ENCODE data around the gene DDTL. TPM values are rescaled to one million over a fixed set of nuclear protein-coding genes. Genes with fewer than 3 reads are reported as not detected.
"Not testable (repeated sequence)": the region's sequence is repeated elsewhere in the genome, so short reads cannot be mapped to it uniquely, and the experiment has no call there.

Gene DDTL
- total RNA-seq, 1 experiment from 2014 or later: not detected

GRCh38 chr22:23974836-23975352 is 8.2 kb downstream of the DDTL start:
- intact Hi-C loops (cut with micrococcal nuclease; ENCODE audit: unreplicated experiment); H2AFZ ChIP-seq; H3K27me3 ChIP-seq (ENCODE audit: insufficient read depth, low read depth); H3K27ac ChIP-seq; H4K20me1 ChIP-seq (ENCODE audit: insufficient read depth); H3K79me2 ChIP-seq (ENCODE audit: low read depth); H3F3A ChIP-seq (ENCODE audit: insufficient read depth, low read depth); H3K4me1 ChIP-seq (replicated peaks; ENCODE audit: insufficient read depth); H3K36me3 ChIP-seq (ENCODE audit: low read depth); H3K9me3 ChIP-seq (ENCODE audit: insufficient read depth, low read depth); H3K9me2 ChIP-seq (ENCODE audit: insufficient read depth); H3K4me2 ChIP-seq; DNase-seq; H3K4me3 ChIP-seq; POLR2A ChIA-PET (ENCODE audit: unreplicated experiment): not testable (repeated sequence)
- TSS peak; percentile 95 for BruUV-seq (replicated peaks)
- CTCF ChIA-PET: interaction anchor here (0.6 kb wide), 1 partner anchor 86 kb away, joined by 3 read pairs; no protein-coding TSS in a partner anchor

- H2AFZ ChIP-seq; DNase-seq; H3K36me3 ChIP-seq (ENCODE audit: low read depth); H3K4me2 ChIP-seq; H3F3A ChIP-seq (ENCODE audit: insufficient read depth, low read depth); POLR2A ChIA-PET (ENCODE audit: unreplicated experiment); H3K4me3 ChIP-seq; H3K4me1 ChIP-seq (replicated peaks; ENCODE audit: insufficient read depth); CTCF ChIA-PET; BruUV-seq (replicated peaks); H3K9me2 ChIP-seq (ENCODE audit: insufficient read depth); H3K79me2 ChIP-seq (ENCODE audit: low read depth); H3K9me3 ChIP-seq (ENCODE audit: insufficient read depth, low read depth); intact Hi-C loops (cut with micrococcal nuclease; ENCODE audit: unreplicated experiment); H4K20me1 ChIP-seq (ENCODE audit: insufficient read depth); H3K27me3 ChIP-seq (ENCODE audit: insufficient read depth, low read depth); H3K27ac ChIP-seq: not testable (repeated sequence)
These were observed 10.6 kb downstream of the DDTL start for GRCh38 chr22:23977304-23977703.

- H3K36me3 ChIP-seq (ENCODE audit: low read depth); H3F3A ChIP-seq (ENCODE audit: insufficient read depth, low read depth); H3K4me2 ChIP-seq; BruUV-seq (replicated peaks); intact Hi-C loops (cut with micrococcal nuclease; ENCODE audit: unreplicated experiment); H3K9me3 ChIP-seq (ENCODE audit: insufficient read depth, low read depth); H3K9me2 ChIP-seq (ENCODE audit: insufficient read depth); CTCF ChIA-PET; POLR2A ChIA-PET (ENCODE audit: unreplicated experiment); H3K79me2 ChIP-seq (ENCODE audit: low read depth); H3K27me3 ChIP-seq (ENCODE audit: insufficient read depth, low read depth); H3K27ac ChIP-seq; DNase-seq; H2AFZ ChIP-seq; H4K20me1 ChIP-seq (ENCODE audit: insufficient read depth); H3K4me3 ChIP-seq; H3K4me1 ChIP-seq (replicated peaks; ENCODE audit: insufficient read depth): not testable (repeated sequence)
These were observed 13.0 kb downstream of the DDTL start, which contains the start of gene GSTT2 for GRCh38 chr22:23979557-23980240. TSS of gene GSTT2 (plus strand) at chr22:23980134.

- H3F3A ChIP-seq (ENCODE audit: insufficient read depth, low read depth); H3K4me1 ChIP-seq (replicated peaks; ENCODE audit: insufficient read depth); H3K27ac ChIP-seq; H3K4me3 ChIP-seq; POLR2A ChIA-PET (ENCODE audit: unreplicated experiment); H3K27me3 ChIP-seq (ENCODE audit: insufficient read depth, low read depth); intact Hi-C loops (cut with micrococcal nuclease; ENCODE audit: unreplicated experiment); H4K20me1 ChIP-seq (ENCODE audit: insufficient read depth); DNase-seq; H3K36me3 ChIP-seq (ENCODE audit: low read depth); H3K79me2 ChIP-seq (ENCODE audit: low read depth); H3K9me3 ChIP-seq (ENCODE audit: insufficient read depth, low read depth); H3K4me2 ChIP-seq; H3K9me2 ChIP-seq (ENCODE audit: insufficient read depth); CTCF ChIA-PET; BruUV-seq (replicated peaks); H2AFZ ChIP-seq: not testable (repeated sequence)
These were observed 13.9 kb downstream of the DDTL start for GRCh38 chr22:23980567-23980966.

- Histone ChIP-seq H4K20me1 (ENCODE audit: insufficient read depth) (no peaks in the 10 kb centered on the region), H3F3A (ENCODE audit: insufficient read depth, low read depth) (no peaks in the 10 kb centered on the region), H3K4me2 (no peak overlapping the region), H3K27me3 (ENCODE audit: insufficient read depth, low read depth) (no peaks in the 10 kb centered on the region), H3K9me2 (ENCODE audit: insufficient read depth) (no peaks in the 10 kb centered on the region), H2AFZ (no peak overlapping the region), H3K4me3 (no peak overlapping the region), H3K27ac (no peak overlapping the region), H3K9me3 (ENCODE audit: insufficient read depth, low read depth) (no peaks in the 10 kb centered on the region), H3K4me1 (replicated peaks; ENCODE audit: insufficient read depth) (no peaks in the 10 kb centered on the region), H3K79me2 (ENCODE audit: low read depth) (no peaks in the 10 kb centered on the region), H3K36me3 (ENCODE audit: low read depth) (no peaks in the 10 kb centered on the region)
- intact Hi-C loops (cut with micrococcal nuclease; ENCODE audit: unreplicated experiment): no loop called here
- TF ChIP-seq CTCF (conservative IDR thresholded peaks at IDR 0.05) (peak; percentile 90), EZH2 (IDR thresholded peaks at IDR 0.05; ENCODE audit: low read depth) (no peak)
- peak; percentile 54 to 57 for DNase-seq
- BruUV-seq (replicated peaks): no TSS peak
- POLR2A ChIA-PET (ENCODE audit: unreplicated experiment): no interaction called here
- CTCF ChIA-PET: interaction anchor here (0.7 kb wide), 1 partner anchor 539 kb away, joined by 3 read pairs; no protein-coding TSS in a partner anchor
These were observed 17.7 kb downstream of the DDTL start for GRCh38 chr22:23984430-23984829.

- H3K27me3 ChIP-seq (ENCODE audit: insufficient read depth, low read depth); BruUV-seq (replicated peaks); H3K9me2 ChIP-seq (ENCODE audit: insufficient read depth); H3K4me2 ChIP-seq; H3F3A ChIP-seq (ENCODE audit: insufficient read depth, low read depth); H2AFZ ChIP-seq; H3K9me3 ChIP-seq (ENCODE audit: insufficient read depth, low read depth); POLR2A ChIA-PET (ENCODE audit: unreplicated experiment); H3K79me2 ChIP-seq (ENCODE audit: low read depth); H3K36me3 ChIP-seq (ENCODE audit: low read depth); H3K27ac ChIP-seq; H3K4me3 ChIP-seq; DNase-seq; intact Hi-C loops (cut with micrococcal nuclease; ENCODE audit: unreplicated experiment); H3K4me1 ChIP-seq (replicated peaks; ENCODE audit: insufficient read depth); H4K20me1 ChIP-seq (ENCODE audit: insufficient read depth); CTCF ChIA-PET: not testable (repeated sequence)
These were observed 19.4 kb downstream of the DDTL start for GRCh38 chr22:23986089-23986488.

Measured in PC-9 (cell line).